DMS79 treated with DMSO at 0.1 percent for 48 hours (cell line): Measurements from ENCODE around the gene EIF4E2.

ENCODE experiments used
- DNase-seq: peaks from one replicate; lab custom pipeline; 2025; lab: John Stamatoyannopoulos, UW

EIF4E2 gene

GRCh38 chr2:232550354-232551249 is at the start of gene EIF4E2, which contains the start of gene TIGD1:
EIF4E2 (plus strand) TSS chr2:232550689; CDS start chr2:232550725, 36 bp downstream.
TIGD1 (minus strand) TSS chr2:232550557; CDS start chr2:232549882, 675 bp downstream.
- peak; percentile 84 for DNase-seq

DNA sequence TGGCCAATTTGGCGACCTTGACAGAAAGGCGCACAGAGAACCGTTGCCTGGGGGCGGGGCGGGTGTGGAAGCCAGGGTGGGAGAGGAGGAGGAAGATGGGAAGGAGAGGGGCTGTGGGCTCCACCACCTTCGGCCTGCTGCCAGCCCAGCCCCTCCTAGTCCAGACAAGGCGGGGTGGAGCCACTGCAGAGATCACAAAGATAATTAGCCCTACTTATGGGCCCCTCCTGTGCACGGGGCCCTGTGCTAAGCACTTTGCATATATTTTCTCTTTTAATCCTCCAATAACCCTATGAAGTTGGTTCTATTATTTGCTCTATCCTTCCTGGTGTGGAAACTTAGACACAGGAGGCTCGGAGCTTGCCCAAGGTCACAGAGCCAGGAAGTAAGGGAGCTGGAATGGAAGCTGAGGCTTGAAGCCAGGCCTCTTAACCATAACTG is 49.1 kb upstream of the EIF4E2 start:
- no peak for DNase-seq

DNA sequence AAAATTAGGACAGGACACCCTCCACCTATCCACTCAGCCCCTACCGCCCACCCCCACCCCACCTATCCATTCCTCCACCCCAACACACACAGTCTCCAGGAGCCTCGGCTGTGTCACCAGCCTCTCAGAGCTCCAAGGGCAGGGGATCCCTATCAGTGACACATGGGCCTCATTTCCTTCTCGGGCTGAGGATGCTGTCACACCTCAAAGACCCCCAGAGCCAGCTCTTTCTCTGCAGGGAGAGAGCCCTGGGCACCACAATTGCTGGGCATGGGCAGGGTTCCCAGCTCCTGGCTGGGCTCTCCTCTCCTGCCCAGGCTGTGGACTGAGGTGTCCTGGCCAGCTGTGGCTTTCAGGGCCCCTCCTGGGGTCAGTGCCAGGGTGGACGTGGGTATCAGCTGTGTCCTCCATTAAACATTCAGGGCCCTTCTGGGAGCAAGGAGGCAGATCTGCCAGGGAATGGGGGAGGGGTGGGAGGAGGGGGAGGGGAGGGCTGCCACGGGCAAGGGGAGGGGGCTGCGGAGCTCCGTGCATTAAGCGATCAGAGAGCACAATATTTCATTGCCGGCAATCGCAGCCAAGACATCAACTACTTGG is 48.6 kb upstream of the EIF4E2 start:
- DNase-seq, result no peak

GRCh38 chr2:232502511-232502910 is 48.0 kb upstream of the EIF4E2 start:
- DNase-seq, result peak; percentile 32

DNA sequence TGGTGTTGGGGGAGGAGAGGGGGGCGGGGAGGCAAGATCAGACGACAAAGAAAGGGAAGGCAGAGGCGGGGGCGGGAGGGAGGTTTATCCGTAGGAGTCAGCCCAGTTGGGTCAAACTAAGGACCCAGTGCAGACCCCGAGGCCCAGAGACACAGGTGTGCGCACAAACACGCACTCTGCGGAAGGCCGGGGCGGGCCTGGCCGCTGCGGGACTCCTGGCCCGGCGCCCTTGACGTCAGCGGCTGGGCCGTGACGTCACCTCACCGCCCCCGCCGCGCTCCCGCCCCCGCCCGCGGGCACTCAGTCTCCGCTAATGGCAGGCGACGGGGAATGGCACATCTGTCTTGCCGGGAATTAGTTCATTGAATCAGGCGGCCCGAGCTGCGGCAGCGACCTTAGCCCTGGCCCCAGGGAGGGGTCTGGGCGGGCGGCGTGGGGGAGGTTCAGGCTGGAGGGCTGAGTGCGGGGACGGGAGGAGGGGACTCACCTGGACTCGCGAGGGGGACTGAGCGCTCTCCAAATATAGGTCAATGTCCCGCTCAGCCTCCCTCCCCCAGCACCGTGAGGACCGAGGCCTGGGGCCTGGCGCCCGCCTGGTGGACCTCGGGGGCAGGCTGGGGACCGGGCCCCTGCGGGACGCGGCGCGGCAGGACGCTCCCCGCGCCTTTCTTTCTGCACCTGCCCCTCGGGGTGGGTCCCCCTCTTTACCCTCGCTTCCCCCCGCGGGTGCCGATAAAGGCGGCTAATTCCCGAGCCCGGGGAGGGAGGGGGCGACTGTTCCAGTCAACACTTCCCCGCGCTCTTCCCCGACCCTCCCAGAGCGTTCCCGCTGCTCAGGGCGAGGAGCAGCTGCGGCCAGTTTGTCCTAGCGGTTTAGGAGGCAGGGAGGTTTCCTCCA is 47.3 kb upstream of the EIF4E2 start:
- DNase-seq, result peak; percentile 25

- no peak for DNase-seq
Measured at GRCh38 chr2:232503809-232504323, 46.6 kb upstream of the EIF4E2 start.

DNA sequence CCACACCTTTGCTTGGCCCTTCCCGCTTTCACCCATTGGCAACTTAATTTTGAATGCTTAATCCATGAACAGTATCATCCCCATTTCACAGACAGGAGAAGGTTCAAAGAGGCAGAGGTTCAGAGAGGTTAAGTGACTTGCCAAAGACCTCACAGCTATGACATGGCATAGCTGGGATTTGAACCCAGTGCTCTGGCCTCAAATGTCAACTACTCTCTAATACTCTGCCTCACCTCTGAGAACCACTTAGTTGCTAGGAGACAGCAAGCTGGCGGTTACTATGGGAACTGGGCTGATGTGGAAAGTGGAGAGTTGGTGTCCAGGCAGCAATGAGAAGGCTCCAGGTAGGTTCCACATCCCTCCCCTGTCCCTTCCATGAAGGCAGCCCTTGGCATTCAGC is 46.1 kb upstream of the EIF4E2 start:
- DNase-seq, result peak; percentile 64

DNA sequence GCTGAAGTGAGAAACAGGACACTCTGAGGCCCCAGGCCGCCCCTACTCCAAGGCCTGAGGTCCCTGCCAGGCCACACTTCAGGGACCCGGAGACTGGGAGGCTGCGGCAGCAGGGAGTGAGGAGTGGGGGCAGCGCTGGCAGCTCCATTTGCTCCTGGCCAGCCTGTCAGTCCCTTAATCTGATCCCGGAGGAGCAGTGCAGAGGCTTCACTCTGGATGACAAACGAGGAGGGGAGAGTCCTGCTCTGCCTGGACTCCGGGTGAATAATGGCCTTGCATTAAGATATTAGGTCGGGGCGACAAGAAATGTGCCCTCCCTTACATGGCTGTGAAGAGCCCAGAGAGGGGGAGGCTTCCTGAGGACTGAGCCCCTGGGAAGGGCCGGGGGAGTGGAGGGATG is 44.6 kb upstream of the EIF4E2 start:
- DNase-seq, result no peak

GRCh38 chr2:232506709-232507108 is 43.8 kb upstream of the EIF4E2 start:
- no peak for DNase-seq

DNA sequence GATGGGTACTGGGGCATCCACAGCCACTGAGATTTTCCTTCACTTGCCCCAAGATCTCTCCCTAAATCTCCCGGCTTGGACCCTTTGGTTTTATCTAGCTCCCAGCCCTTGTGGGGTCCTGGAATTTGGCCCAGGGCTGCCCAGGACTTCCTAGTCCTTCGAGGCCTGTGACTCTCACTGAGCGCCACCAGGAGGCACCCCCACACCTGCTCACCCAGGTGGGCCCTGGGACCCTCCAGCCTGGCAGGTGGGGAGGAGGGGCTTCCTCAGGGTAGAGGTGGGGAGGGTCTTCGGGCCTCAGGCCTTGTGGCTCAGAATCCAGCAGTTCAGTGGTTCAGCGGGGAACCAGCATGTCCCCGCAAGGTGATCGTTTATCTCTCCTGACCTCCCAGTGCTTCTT is 42.2 kb upstream of the EIF4E2 start:
- no peak for DNase-seq

DNA sequence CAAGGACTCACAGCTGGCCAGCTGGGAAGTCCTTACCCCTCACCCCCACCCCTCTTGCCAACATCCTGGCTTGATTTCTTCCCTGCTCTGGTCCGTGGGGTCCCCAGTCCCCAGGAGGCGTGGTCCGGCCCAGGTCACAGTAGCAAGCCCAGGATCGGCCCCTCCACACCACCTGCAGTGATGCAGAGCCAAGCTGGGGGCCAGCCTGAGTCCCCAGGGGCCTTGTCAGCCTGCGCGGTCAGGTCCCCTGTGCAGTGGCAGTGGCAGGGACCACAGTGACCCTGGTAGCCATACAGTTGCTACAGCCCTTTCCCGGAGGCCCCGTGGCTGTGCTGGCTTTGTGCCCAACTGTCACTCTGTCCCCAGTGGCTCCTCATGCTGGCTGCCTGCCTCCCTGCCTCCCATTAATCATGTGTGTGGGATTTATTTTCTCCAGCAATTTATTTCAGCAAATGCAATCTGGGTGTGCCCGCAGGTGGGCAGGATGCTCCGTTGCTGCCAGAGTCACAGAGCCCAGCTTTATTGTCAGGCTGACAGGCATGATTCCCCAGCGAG is 39.1 kb upstream of the EIF4E2 start:
- DNase-seq, result peak; percentile 6

DNA sequence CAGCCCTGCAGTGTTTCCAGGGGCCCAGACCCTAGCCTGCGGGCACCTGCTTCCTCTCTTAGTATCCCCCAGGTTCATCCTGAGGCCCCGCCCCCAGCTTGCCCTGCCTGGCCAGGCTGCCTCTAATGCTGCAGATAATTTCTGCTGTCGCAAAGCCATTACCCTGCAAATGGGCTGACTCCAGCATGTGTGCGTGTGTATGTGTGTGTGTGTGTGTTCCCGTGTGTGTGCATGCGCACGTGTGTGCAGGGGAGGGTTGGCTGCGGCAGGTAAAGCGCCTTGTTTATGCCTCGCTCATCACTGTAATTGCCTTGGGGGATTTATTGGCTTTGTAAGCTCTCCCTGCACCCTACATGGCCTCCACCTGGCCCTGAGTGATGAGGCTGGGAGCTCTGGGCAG is 37.9 kb upstream of the EIF4E2 start:
- DNase-seq, result no peak

DNA sequence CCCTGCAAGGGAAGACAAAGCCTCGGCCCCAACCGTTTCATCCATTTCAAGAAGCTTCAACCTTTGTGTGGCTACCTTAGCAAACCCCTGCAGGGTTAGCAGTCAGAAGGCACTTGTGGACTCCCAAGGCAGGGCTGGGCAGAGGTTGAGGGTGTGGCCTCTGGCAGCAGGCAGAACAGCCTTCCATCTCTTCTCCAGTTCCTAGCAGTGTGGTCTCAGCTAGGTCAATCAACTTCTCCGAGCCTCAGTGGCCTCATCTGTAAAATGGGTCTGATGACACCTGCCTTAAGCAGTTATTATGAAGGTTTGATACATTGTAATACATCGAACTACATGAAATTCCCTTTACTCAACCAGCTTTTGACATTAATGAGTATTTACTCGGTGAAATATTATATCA is 37.1 kb upstream of the EIF4E2 start:
- no peak for DNase-seq

GRCh38 chr2:232515639-232516038 is 34.9 kb upstream of the EIF4E2 start:
- DNase-seq, result no peak

GRCh38 chr2:232516551-232516950 is 33.9 kb upstream of the EIF4E2 start:
- DNase-seq, result no peak

GRCh38 chr2:232518844-232519243 is 31.6 kb upstream of the EIF4E2 start:
- DNase-seq, result no peak

GRCh38 chr2:232519581-232520438 is 30.7 kb upstream of the EIF4E2 start, which contains the start of gene PRSS56:
PRSS56 (plus strand) TSS chr2:232520388; CDS start chr2:232520599, 211 bp downstream.
- DNase-seq, result no peak

- DNase-seq, result no peak
Measured at GRCh38 chr2:232520489-232520888, 30.0 kb upstream of the EIF4E2 start.

- no peak for DNase-seq
Measured at GRCh38 chr2:232521098-232521497, 29.4 kb upstream of the EIF4E2 start.

GRCh38 chr2:232521959-232522622 is 28.4 kb upstream of the EIF4E2 start:
- DNase-seq, result peak; percentile 7
